ENCODE data around the gene EGFR.

DNA sequence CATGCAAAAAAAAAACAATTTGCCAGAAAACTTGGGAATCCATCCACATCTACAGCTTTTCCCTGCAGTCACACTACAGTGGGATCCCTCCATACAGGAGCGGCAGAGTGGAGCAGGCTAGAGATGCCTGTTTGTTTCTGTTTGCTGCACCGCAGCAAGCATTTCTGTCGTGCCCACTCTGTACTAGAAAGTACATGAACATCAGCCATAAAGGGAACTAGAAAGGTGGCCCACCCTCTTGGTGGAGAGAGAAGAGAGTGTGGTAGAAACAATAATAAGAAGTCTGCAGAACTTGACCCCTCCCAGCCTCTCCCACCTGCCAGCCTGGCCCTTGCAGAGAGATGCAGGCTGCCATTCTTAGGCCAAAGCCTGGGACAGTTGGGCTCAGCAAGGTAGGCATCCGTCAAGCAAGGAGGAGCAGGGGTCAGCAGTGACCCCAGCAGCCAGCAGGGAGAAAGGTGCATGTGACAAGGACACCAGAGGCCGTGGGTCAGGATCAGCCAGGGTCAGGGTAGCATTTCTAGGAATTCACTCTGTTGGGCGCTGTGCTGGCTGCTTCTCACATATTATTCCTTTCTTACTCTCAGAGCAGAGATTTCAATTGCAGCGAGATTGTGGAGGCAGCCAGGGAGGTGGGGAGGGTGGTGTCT lies 171.8 kb downstream of the EGFR start:
- TF ChIP-seq, protein P1, sequence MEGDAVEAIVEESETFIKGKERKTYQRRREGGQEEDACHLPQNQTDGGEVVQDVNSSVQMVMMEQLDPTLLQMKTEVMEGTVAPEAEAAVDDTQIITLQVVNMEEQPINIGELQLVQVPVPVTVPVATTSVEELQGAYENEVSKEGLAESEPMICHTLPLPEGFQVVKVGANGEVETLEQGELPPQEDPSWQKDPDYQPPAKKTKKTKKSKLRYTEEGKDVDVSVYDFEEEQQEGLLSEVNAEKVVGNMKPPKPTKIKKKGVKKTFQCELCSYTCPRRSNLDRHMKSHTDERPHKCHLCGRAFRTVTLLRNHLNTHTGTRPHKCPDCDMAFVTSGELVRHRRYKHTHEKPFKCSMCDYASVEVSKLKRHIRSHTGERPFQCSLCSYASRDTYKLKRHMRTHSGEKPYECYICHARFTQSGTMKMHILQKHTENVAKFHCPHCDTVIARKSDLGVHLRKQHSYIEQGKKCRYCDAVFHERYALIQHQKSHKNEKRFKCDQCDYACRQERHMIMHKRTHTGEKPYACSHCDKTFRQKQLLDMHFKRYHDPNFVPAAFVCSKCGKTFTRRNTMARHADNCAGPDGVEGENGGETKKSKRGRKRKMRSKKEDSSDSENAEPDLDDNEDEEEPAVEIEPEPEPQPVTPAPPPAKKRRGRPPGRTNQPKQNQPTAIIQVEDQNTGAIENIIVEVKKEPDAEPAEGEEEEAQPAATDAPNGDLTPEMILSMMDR (IDR thresholded peaks at IDR 0.05; ENCODE audit: low read length) = no peak
- no peak for TF ChIP-seq EZH2 (IDR thresholded peaks at IDR 0.05; ENCODE audit: borderline replicate concordance, low read length)

Measured in OCI-LY1 (cell line).